ENCODE measurements around the gene CCDC66. TPM values are rescaled to one million over a fixed set of nuclear protein-coding genes. Genes with fewer than 3 reads are reported as not detected.
A peak's percentile ranks its signal among the peaks of the same experiment; 100 is the strongest.

The CCDC66 gene
- 10 to 100 TPM; 17.2 to 50.8 (median 24.9) TPM for total RNA-seq

DNA sequence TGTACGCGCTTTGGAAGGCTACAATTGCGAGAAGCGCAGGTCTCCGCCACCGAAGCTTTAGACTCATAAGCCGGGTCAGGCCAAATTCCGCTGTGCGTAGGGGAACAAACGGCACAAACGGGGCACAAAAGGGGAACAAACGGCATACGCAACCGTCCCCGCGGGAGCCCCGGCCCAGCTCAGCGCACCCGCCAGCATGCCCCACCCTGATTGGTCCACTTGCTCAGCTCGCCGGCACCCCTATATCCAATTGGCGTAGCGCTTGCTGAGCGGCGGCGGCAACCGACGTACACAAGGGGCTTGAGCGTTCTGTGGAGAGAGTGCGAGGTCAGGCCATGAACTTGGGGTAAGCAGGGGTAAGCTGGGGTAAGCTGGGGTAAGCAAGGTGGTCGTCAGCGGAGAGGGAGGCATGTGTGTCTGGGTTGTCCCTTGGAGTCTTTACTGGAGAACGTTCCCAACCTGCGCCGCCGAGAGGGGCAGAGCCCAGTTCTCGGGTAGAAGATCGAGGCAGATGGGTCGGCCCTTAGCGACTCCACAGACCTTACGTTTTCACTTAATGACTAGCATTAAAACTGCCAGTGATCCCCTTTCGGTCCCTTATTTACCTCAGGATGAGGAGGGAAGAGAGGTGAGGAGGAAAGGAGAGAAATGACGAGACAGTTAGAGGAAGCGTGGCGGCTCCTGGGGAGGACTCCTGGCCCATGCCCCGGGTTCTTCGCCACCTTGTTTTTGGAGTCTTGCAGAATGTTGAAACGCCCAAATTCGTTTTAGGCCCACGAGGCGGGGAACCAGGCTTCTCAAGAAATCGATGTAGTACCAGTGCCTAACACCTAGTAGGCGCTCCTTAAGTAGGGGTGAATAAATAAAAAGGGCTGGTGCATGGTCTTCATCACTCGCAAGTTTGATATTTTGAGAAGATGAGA lies at the start of gene CCDC66:
Gene CCDC66 (plus strand): TSS at position 268 of the 923 bp plus-strand sequence. CDS start 68 bp downstream, at position 336.
- WGBS, result under 1% methylated on average over 40 of the region's 54 CpGs
- peak within 1 kb of the TSS; percentile 94 for H3K27ac ChIP-seq
- no peaks in the 10 kb centered on the region for H3K27me3 ChIP-seq
- TF ChIP-seq POLR2A (IDR thresholded peaks at IDR 0.05) (peak; percentile 81), EP300 (IDR thresholded peaks at IDR 0.05) (no peak), POLR2AphosphoS5 (IDR thresholded peaks at IDR 0.05) (peak in 2 of 3 donors; percentile 14 to 37)
- TF ChIP-seq, protein P1, sequence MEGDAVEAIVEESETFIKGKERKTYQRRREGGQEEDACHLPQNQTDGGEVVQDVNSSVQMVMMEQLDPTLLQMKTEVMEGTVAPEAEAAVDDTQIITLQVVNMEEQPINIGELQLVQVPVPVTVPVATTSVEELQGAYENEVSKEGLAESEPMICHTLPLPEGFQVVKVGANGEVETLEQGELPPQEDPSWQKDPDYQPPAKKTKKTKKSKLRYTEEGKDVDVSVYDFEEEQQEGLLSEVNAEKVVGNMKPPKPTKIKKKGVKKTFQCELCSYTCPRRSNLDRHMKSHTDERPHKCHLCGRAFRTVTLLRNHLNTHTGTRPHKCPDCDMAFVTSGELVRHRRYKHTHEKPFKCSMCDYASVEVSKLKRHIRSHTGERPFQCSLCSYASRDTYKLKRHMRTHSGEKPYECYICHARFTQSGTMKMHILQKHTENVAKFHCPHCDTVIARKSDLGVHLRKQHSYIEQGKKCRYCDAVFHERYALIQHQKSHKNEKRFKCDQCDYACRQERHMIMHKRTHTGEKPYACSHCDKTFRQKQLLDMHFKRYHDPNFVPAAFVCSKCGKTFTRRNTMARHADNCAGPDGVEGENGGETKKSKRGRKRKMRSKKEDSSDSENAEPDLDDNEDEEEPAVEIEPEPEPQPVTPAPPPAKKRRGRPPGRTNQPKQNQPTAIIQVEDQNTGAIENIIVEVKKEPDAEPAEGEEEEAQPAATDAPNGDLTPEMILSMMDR (IDR thresholded peaks at IDR 0.05), result peak; percentile 40 to 50
- H3K9me3 ChIP-seq, result no peaks in the 10 kb centered on the region
- peaks cover 14% of the 10 kb centered on the region for H3K4me1 ChIP-seq
- H3K36me3 ChIP-seq, result peaks cover 13% of the 10 kb centered on the region
- peak; percentile 97 for DNase-seq (ENCODE audit: low spot score in 2 of 2)
- peak within 1 kb of the TSS; percentile 80 for H3K4me3 ChIP-seq

DNA sequence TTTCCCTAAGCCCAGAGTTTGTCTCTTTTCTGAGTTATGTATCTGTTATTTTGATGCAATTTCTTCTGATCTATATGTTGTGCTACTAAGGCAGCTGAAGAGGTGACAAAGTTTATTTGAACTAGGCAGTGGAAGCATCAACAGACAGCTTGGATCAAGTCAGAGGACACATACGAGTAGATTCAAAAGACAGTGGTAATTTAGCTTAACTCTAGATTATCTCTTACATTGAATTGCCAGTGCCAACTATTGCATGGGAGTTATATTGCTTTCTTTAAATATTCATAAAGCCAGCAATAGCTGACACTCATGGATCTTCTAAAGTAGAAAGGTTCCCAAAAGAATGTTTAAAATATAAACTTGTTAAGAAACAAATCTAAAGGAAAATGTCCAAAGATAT lies 37.3 kb upstream of the CCDC66 start:
- Histone ChIP-seq H3K36me3 (no peaks in the 10 kb centered on the region), H3K9me3 (no peaks in the 10 kb centered on the region), H3K4me1 (no peaks in the 10 kb centered on the region), H3K27ac (no peak overlapping the region), H3K4me3 (no peak overlapping the region), H3K27me3 (no peaks in the 10 kb centered on the region)
- 54% methylated on average over 1 of the region's 1 CpG for WGBS
- no peak for TF ChIP-seq POLR2AphosphoS5 (IDR thresholded peaks at IDR 0.05)
- TF ChIP-seq, protein P1 (IDR thresholded peaks at IDR 0.05), result no peak
- no peak for TF ChIP-seq EP300 (IDR thresholded peaks at IDR 0.05)
- TF ChIP-seq POLR2A (IDR thresholded peaks at IDR 0.05), result no peak
- DNase-seq (ENCODE audit: low spot score in 2 of 2), result no peak

DNA sequence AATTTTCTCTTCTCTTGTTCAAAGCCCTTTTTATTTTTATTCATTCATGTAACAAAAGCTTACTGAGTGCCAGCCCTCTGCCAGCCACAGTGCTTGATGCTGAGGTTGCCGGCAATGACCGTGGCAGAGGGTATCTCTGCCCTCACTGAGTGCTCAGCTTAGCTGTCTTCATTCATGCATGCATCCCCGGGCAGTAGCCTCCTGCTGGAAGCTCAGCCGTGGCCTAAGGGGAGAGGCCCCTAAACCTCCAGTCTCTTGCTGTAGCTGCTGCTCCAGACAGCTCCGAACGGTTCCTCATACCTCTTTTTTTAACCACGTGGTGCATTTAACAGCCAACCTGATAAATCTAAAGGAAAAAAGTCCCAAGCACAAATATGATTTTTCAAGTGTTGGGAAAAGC lies 34.6 kb upstream of the CCDC66 start:
- WGBS, result 44% methylated on average over 7 of the region's 7 CpGs
- Histone ChIP-seq H3K27me3 (no peaks in the 10 kb centered on the region), H3K4me3 (no peak overlapping the region), H3K9me3 (no peaks in the 10 kb centered on the region), H3K36me3 (no peaks in the 10 kb centered on the region), H3K4me1 (no peaks in the 10 kb centered on the region), H3K27ac (no peak overlapping the region)
- no peak for DNase-seq (ENCODE audit: low spot score in 2 of 2)
- TF ChIP-seq, protein P1 (IDR thresholded peaks at IDR 0.05), result no peak
- TF ChIP-seq EP300 (IDR thresholded peaks at IDR 0.05) (no peak), POLR2AphosphoS5 (IDR thresholded peaks at IDR 0.05) (no peak), POLR2A (IDR thresholded peaks at IDR 0.05) (no peak)

DNA sequence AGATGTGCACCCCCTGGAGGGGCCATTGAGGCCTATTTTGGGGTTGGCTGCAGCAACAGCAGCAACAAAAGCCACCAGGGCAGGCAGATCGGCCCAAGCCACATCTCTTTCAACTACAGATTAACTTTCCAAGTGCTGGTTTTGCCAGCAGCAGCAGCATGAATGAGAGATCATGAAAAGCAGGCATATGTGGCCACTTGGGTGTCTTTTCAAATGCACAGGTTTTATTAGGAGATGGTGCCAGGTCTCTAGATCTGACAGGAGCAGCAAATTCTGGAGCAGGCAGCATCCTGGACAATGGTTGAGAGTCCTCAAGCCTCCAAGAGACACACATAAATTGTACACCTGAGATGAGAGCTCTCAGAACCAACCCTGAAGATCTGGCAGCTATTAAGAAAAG lies 31.7 kb upstream of the CCDC66 start:
- no peak overlapping the region for H3K4me3 ChIP-seq
- no peaks in the 10 kb centered on the region for H3K36me3 ChIP-seq
- no peaks in the 10 kb centered on the region for H3K9me3 ChIP-seq
- no peaks in the 10 kb centered on the region for H3K27me3 ChIP-seq
- H3K4me1 ChIP-seq, result no peaks in the 10 kb centered on the region
- no peak for DNase-seq (ENCODE audit: low spot score in 2 of 2)
- H3K27ac ChIP-seq, result no peak overlapping the region
- WGBS, result 50% methylated on average over 1 of the region's 1 CpG
- no peak for TF ChIP-seq EP300 (IDR thresholded peaks at IDR 0.05)
- no peak for TF ChIP-seq POLR2AphosphoS5 (IDR thresholded peaks at IDR 0.05)
- TF ChIP-seq, protein P1 (IDR thresholded peaks at IDR 0.05), result no peak
- TF ChIP-seq POLR2A (IDR thresholded peaks at IDR 0.05), result no peak

DNA sequence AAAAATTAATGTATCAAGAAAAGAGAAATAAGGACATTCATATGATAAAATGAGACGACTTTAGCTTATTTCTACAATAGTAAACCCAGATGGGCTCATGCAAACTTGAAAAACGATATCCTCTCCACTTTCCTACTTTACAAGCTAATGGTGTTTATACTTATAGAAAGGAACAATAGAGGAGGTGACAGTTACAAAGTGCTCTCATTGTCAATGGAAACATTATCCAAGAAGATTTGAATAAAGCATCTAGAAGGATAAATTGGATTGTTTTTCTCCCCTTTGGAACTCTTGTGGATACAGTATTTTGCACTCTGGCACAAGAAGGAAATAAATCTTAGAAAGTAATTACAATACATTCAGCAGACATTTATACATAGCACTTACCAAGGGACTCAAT lies 20.2 kb upstream of the CCDC66 start:
- WGBS, result 38% methylated on average over 2 of the region's 2 CpGs
- Histone ChIP-seq H3K27me3 (no peaks in the 10 kb centered on the region), H3K9me3 (no peaks in the 10 kb centered on the region), H3K4me3 (no peak overlapping the region), H3K36me3 (no peaks in the 10 kb centered on the region), H3K4me1 (no peaks in the 10 kb centered on the region), H3K27ac (no peak overlapping the region)
- TF ChIP-seq, protein P1 (IDR thresholded peaks at IDR 0.05), result no peak
- TF ChIP-seq POLR2A (IDR thresholded peaks at IDR 0.05), result no peak
- DNase-seq (ENCODE audit: low spot score in 2 of 2), result no peak
